Ascending aorta (tissue), 2 donors: ENCODE measurements around the gene MB21D2. TPM values are rescaled to one million over a fixed set of nuclear protein-coding genes. Genes with fewer than 3 reads are reported as not detected.

Experiments used
- DNase-seq, 2 donors: peaks; one replicate each; pipeline ENCODE4 v3.0.0-alpha.2; 2019; ENCODE audit warnings: low spot score in 2 of 2
- H3K27ac ChIP-seq, 2 donors: fragments of 200-600 bp; sonication (generic); one replicate each; pipeline ENCODE4 v1.5.1; 2016 to 2017; ENCODE audit warnings: mild to moderate bottlenecking in 1 of 2
- H3K27me3 ChIP-seq: fragments of 200-600 bp; sonication (generic); one replicate; pipeline ENCODE4 v1.5.1; 2017
- H3K36me3 ChIP-seq, 2 donors: fragments of 200-600 bp; sonication (generic); one replicate each; pipeline ENCODE4 v1.5.1; 2016
- H3K4me1 ChIP-seq, 2 donors: fragments of 200-600 bp; sonication (generic); one replicate each; pipeline ENCODE4 v1.5.1; 2016 to 2017; ENCODE audit warnings: mild to moderate bottlenecking in 1 of 2
- H3K4me3 ChIP-seq, 2 donors: fragments of 200-600 bp; sonication (generic); one replicate each; pipeline ENCODE4 v1.5.1; 2016 to 2017; ENCODE audit warnings: mild to moderate bottlenecking in 1 of 2
- H3K9me3 ChIP-seq, 2 donors: fragments of 200-600 bp; sonication (generic); one replicate each; pipeline ENCODE4 v1.5.1; 2016
- intact Hi-C: fragments of 100-400 bp; cut with DNase I; formaldehyde crosslinking; loops from one replicate; pipeline ENCODE4 v1.15.1; 2023
- total RNA-seq: library from RNA; depleted of rRNA; stranded (reverse); fragments of >200 nt; gene quantifications from one replicate; pipeline ENCODE4 v1.1.0, GENCODE V29; 2016
- TF ChIP-seq, protein P1 (sequence below), 3 experiments: fragments of 200-600 bp in 2 of 3; fragments of 450-650 bp in 1 of 3; sonication (generic) in 2 of 3; IDR thresholded peaks; one replicate each; pipeline ENCODE4 v1.5.1; 2016 to 2019; ENCODE audit warnings: antibody characterized with exemption in 3 of 3, mild to moderate bottlenecking in 1 of 3, moderate library complexity in 1 of 3

MB21D2 gene
- total RNA-seq, 1 donor from 2014 or later = 0.11 TPM

DNA sequence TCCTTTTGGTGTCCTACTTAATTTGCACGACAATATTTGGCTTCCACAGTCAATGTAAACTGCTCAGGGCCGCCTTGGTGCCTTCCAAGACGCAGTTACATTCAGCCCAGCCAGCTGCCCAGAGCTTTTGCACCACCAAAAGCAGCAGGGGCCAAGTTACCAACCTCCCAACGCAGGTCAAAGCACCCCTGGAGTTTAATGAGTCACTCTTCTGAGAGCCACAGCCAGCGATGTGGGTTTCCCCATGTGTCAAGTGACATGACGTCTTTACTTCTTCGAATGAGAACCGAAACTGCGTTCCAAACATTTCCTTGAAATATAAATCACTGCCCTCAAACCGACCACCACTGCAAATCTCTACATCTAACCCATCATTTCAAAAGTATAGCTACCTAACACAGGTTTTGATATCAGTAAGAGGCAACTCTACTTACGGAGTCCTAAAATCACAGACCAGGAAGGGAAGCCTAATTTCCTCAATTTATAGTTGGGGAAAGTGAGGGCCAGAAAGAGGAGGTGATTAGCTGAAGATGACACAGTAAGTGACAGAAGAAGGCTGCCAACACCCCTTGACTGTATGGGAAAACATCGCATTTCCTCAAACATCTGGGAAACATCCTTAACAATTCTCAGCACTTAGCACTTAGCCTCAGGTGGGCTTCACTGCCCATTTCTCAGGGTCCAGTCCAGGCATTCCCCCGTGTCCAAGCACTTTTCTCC is 24.5 kb downstream of the MB21D2 start:
- peak overlapping the region in 1 of 2 donors; percentile 21 for H3K4me3 ChIP-seq
- intact Hi-C loops = no loop called here
- H3K9me3 ChIP-seq = no peaks in the 10 kb centered on the region
- peak overlapping the region in 1 of 2 donors; percentile 42 for H3K27ac ChIP-seq
- H3K36me3 ChIP-seq = no peaks in the 10 kb centered on the region
- peak; percentile 57 to 81 for DNase-seq
- no peaks in the 10 kb centered on the region for H3K27me3 ChIP-seq
- peaks cover 6 to 18% of the 10 kb centered on the region in 2 donors for H3K4me1 ChIP-seq
- TF ChIP-seq, protein P1, sequence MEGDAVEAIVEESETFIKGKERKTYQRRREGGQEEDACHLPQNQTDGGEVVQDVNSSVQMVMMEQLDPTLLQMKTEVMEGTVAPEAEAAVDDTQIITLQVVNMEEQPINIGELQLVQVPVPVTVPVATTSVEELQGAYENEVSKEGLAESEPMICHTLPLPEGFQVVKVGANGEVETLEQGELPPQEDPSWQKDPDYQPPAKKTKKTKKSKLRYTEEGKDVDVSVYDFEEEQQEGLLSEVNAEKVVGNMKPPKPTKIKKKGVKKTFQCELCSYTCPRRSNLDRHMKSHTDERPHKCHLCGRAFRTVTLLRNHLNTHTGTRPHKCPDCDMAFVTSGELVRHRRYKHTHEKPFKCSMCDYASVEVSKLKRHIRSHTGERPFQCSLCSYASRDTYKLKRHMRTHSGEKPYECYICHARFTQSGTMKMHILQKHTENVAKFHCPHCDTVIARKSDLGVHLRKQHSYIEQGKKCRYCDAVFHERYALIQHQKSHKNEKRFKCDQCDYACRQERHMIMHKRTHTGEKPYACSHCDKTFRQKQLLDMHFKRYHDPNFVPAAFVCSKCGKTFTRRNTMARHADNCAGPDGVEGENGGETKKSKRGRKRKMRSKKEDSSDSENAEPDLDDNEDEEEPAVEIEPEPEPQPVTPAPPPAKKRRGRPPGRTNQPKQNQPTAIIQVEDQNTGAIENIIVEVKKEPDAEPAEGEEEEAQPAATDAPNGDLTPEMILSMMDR (IDR thresholded peaks at IDR 0.05) = no peak

DNA sequence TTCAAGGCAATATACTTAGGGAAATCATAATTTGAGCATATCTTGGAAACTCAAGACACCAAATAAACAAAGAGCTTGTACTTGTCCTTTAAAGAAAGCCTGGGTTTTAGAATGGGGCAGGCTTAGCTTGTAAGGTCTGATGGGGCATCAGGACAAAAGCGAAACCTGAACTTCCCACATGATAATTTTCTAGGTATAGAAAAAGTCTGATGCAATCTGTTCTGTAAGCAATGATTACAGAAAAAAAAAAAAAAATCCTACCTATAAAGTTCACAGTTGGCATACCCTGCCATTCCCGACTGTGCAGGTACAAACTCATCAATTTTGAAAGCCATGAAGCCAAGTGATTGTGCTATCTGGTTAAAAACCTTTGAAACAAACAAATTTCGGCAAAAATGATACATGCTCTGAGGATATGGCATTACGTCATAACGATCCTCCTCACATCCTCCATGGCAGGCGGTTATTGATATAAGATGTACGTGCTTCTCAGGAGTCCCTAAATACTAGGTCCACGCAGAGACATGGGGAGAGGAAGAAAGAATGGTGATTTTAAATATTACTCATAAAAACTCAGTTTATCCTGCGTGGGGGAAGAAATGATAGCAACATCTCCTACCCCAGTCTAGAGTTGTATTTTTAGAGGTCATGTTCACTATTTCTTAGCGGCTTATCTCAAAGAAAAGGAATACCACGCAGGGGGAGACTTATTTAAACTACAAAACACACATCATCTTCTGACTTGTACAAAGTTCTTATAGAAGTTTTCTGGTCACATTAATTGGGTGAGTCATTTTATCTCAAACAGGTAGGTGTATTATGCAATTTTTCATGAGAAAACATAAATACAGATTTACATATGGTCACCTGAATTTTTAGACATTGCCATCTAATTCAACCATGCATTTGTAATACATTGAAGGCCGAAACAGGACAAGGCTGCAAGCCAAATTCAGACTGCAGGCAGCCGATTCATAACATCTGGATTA is 27.0 kb downstream of the MB21D2 start:
- H3K27ac ChIP-seq = peak overlapping the region; percentile 32 to 45
- TF ChIP-seq, protein P1 (IDR thresholded peaks at IDR 0.05) = no peak
- H3K4me3 ChIP-seq = no peak overlapping the region
- DNase-seq = no peak
- H3K4me1 ChIP-seq = peaks cover 6 to 20% of the 10 kb centered on the region in 2 donors
- no peaks in the 10 kb centered on the region for H3K36me3 ChIP-seq
- intact Hi-C loops = no loop called here
- no peaks in the 10 kb centered on the region for H3K9me3 ChIP-seq
- no peaks in the 10 kb centered on the region for H3K27me3 ChIP-seq

DNA sequence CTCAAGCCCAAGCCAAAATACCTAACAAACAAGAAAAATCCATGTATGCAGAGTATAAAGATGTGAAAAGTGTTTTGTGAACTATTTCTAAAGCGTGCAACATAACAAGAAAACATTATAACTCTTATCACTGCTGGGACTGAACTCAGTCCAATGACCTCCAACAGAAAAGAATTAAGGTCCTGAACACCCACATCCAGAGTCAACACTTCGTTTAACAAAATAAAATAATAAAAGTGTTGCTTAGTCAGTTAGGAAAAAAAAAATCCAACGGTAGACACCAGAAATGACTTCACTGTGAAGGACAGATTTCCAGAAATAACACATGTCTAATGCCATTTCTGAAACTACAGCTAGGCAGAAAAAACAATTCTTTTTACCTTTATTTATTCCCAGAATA is 28.0 kb downstream of the MB21D2 start:
- peak overlapping the region; percentile 32 to 45 for H3K27ac ChIP-seq
- H3K27me3 ChIP-seq = no peaks in the 10 kb centered on the region
- peaks cover 6 to 20% of the 10 kb centered on the region in 2 donors for H3K4me1 ChIP-seq
- no peak overlapping the region for H3K4me3 ChIP-seq
- no peaks in the 10 kb centered on the region for H3K36me3 ChIP-seq
- TF ChIP-seq, protein P1 (IDR thresholded peaks at IDR 0.05) = no peak
- intact Hi-C loops = loop anchor here (2.0 kb wide), 1 partner anchor 27 kb away; the partner anchor contains the start of gene MB21D2
- H3K9me3 ChIP-seq = no peaks in the 10 kb centered on the region
- DNase-seq = no peak

DNA sequence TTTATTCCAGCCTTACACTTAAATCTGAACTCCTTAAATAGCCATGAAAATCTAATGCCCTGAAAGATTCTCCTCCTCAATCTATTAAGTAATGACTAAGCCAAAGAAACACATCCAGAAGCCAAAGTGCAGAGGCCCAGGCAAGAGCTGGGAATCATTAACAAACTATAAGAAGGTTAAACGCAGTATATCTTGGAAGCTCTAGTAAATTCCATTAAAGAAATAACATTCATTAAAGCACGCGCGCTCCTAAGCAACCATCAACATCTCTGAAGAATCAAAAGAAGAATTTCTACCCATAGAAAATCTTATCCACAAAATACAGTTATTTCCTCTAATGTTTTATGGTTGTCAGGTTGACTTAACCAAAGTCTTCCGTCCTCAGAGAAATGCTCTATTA is 29.5 kb downstream of the MB21D2 start:
- H3K9me3 ChIP-seq = no peaks in the 10 kb centered on the region
- peaks cover 6 to 20% of the 10 kb centered on the region in 2 donors for H3K4me1 ChIP-seq
- intact Hi-C loops = loop anchor here (2.0 kb wide), 1 partner anchor 29 kb away; the partner anchor contains the start of gene MB21D2
- H3K27me3 ChIP-seq = no peaks in the 10 kb centered on the region
- no peaks in the 10 kb centered on the region for H3K36me3 ChIP-seq
- DNase-seq = no peak
- no peak overlapping the region for H3K4me3 ChIP-seq
- TF ChIP-seq, protein P1 (IDR thresholded peaks at IDR 0.05) = no peak
- H3K27ac ChIP-seq = no peak overlapping the region

DNA sequence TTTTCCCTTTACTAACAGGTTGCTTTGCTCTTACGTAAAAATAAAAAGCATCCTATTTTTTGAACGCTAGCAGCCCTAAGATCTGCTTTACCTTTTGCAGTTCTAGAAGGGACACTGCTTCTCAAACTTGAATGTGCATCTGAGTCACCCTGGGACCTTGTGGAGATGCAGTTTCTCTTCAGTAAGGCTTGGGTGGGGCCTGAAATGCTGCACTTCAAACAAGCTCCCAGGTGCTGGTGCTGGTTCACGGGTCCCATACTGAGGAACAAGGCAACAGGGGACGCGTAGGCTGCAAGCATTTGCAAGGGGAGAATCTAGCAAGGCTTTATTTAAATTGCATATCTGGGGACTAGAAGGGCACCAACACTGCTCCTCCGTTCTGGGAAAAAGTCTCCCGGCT is 30.0 kb downstream of the MB21D2 start:
- Histone ChIP-seq H3K27me3 (no peaks in the 10 kb centered on the region), H3K36me3 (no peaks in the 10 kb centered on the region), H3K9me3 (no peaks in the 10 kb centered on the region), H3K4me3 (no peak overlapping the region), H3K4me1 (peaks cover 6 to 20% of the 10 kb centered on the region in 2 donors), H3K27ac (no peak overlapping the region)
- intact Hi-C loops = loop anchor here (2.0 kb wide), 1 partner anchor 29 kb away; the partner anchor contains the start of gene MB21D2
- DNase-seq = no peak
- TF ChIP-seq, protein P1 (IDR thresholded peaks at IDR 0.05) = no peak
